GM04504 (cell line): ENCODE data around the gene DCAF11.

Experiments used
- DNase-seq: peaks from one replicate; pipeline ENCODE4 v3.0.0-alpha.2; 2012; ENCODE audit warnings: low read depth

The DCAF11 gene

DNA sequence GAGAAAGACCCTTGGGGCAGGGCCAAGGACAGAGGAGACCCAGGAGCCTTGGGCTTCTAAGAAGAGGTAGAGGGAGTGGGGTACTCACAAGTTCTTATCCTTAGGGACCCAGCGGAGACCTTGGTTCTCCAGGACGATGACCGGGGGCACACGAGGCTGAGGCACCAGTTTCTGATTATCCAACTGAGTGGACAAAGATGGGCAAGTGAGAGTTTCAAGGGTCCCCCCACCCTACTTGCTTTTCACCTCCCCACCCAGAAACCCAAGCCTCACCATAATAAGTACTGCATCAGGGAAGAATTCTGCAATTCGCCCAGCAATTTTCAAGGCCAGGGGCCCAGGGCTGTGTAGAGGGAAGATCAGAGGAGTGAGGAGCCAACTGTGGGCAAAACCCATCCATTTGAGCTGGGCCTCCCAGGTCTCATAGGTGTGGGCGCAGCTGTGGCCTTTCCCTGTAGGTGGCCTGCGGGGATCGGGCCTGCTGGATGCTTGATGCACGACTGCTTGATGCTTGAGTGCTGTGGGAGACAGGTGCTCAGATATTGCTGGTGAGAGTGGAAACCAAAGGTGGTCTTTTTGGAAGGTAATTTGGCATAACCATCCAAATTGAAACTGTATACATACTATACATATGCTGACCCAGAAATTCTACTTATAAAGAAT is 24.8 kb downstream of the DCAF11 start:
- no peak for DNase-seq

DNA sequence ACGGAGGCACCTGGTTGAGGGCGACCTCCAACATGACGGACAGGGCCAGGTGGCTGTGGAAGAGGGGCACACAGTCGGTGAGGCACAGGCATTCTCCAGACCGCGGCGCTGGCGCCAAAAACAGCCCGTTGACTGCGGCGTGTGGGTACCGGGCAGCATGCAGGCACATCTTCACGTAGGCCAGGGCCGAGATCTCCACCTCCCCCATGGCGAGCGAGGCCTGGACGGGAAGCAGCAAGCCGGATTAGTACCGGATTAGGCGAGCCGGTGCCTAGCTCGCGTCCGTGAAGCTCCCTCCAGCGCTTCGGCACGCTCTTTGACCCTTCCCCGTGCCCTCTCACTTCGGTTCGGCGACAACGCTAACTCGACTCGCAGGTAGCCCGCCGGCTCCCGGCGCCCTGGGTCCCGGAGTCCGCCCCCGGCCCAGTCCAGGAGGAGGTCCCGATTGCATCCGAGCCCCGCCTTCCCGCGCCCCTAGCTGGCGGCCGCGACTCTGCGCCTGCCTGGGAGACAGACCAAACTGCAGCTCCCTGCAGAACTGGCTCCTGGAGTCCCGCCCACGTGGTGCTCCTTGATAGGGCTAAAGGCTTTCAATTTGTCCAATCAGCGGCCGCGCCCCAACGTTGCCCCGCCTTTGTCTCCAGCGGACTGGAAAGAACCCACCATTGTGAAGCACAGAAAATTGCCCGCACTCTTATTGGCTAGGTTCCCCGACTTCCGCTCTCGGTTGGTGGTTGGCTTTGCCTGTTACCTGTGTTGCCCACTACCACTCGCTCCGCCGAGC is 26.7 kb downstream of the DCAF11 start, which contains the start of gene EMC9:
TSS of gene EMC9 (minus strand) at position 495 of the 784 bp plus-strand sequence. CDS start at position 208, 287 bp downstream.
- DNase-seq, result peak; percentile 97

DNA sequence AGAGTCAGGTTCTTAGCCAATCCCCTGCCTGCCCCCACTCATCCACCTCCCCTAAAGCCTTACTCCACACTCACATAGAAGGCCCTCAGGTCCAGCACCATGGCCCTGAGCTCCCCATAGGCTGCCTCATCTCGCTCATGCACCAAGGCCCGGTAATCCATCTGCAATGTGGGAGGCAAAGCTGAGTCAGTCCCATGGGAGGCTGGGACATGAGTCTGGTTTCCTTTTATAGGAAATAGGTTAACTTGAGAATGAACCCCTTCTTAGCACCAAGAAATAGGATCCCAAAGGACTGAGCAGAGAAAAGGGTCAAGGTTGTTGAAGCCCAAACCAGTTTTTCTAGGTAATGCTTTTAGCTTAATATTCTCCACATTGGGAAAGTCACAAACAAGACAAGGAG is 28.9 kb downstream of the DCAF11 start:
- no peak for DNase-seq

DNA sequence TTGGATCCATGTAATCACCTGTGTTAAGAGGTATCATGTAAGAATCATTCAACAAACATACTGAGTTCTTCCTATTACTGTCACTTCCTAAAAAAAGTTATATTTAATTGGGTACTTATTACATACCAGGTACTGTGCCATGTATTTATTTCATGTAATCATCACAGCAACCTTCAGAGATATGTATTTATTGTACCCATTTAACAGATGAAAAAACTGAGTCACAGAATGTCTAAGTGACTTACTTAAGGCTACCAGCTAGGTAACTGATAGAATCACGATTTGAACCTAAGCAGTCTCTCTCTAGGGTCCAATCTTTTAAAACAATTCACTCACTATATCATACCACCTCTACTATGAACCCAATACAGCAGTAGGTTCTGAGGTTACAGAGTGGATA is 29.9 kb downstream of the DCAF11 start:
- no peak for DNase-seq

DNA sequence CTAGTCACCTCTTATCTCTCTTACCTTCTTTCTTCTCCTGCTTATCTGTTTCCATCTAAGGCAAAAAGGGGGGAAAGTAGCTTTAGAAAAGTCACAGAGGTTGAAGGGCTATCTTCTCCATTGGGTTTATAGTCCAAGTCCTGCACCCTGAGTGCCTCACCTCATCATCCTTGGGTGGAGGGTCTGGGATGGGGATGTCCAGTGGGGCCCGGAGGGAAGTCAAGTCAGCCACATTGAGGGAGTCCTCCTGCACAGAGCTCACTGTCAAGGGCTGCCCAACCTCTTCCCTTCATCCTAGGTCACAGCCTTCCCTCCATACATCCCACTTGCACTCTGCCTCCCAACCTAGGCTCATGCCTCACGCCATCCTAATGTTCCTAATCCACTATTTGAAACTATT is 30.6 kb downstream of the DCAF11 start:
- DNase-seq, result no peak

DNA sequence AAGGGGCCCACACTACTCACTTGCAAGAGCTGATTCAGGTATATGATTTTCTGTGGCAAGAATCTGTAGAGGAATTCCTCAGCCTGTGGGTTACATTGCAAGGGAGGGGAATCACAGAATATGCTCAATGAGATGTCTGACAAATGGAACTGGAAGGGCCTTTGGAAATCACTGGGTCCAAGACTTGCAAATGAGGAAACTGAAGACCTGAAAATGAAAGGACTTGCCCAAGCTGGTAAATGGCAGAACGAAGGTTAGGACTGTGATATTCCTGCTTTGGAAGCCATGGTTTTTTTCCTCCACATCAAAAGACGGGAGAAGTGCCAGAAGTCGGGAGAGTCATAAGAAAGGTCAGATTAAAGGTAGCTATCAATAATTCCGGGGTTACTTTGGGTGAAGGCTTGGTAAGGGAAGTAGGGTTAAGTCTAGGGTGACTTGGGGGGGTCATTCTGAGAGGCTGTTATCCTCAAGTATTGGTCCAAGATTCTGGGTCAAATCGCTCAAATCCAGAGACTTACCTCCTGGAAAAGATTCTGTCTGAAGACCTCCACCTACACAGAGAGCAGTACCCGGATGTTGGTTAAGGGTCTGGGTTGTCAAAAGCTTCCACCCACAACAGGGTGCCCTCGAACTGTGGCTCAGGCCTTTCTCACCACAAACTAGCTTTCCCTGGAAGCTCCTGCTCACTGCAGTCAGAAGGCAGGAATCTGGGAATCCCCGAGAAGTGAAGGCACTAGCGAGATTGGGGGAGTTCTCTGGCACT is 31.3 kb downstream of the DCAF11 start:
- no peak for DNase-seq

DNA sequence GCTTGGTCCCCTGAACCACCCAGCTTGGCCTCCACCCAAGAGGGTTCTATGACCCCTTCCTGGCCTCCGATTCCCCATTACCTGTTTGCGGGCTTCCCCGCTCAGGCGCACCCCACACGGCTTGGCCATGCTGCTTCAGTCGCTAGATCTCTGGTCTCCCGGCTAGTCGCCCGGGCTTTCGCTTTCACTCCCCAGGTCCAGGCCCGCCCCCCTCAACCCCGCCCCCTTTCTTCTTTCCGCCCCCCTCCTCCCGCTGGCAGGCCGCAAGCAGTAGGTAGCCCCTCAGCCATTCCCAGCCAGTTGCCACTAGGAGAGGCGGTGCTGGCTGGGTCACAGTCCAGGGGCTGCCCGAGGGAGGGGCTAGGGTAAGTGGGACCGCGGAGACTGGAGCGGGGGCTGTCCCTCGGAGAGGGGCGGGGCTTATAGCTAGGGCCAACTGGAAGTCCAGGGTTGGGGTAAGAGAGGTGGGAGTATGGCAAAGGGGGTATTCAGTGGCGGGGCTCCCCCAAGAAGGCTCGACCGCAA is 31.9 kb downstream of the DCAF11 start, which contains the start of gene PSME2:
TSS of gene PSME2 (minus strand) at position 158 of the 525 bp plus-strand sequence. CDS start at position 129, 29 bp downstream.
- peak; percentile 89 for DNase-seq

DNA sequence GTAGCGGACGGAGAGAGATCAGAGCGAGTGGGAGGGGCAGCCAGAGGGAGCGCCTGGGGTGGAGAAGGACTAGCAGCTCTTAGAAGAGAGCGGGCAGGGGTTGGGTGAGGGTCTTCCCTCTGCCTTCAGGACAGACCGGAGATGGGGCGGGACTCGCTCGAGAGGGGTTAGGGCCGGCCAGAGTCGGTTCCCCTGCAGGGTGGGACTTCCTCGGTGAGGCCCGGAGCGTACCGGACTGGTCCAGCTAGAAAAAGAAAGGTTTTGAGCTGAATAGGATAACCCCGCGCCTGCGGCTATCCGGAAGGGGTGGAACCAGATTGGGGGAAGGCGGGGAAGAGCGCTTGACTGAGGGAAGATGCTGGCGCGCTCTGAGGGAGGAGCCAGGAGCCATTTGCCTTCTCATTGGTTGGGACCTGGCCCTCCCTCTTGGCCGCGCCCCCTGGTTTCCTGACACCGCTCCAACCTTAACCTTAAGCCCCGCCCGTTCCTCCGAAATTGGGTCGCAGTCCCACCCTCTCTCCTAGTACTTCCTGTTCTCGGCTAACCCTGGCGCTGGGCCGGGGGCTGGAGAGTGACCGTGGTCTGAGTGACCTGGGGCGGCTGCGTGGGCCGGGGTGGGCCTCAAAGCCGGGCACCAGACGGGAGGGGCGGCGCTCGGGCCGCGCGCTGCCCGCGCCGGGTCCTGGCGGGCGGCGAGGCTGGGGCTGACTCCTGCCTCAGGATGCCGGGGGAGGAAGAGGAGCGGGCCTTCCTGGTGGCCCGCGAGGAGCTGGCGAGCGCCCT is 32.6 kb downstream of the DCAF11 start, which contains the start of gene RNF31:
TSS of gene RNF31 (plus strand) at position 521 of the 783 bp plus-strand sequence. CDS start at position 722, 201 bp downstream.
- peak; percentile 97 for DNase-seq

DNA sequence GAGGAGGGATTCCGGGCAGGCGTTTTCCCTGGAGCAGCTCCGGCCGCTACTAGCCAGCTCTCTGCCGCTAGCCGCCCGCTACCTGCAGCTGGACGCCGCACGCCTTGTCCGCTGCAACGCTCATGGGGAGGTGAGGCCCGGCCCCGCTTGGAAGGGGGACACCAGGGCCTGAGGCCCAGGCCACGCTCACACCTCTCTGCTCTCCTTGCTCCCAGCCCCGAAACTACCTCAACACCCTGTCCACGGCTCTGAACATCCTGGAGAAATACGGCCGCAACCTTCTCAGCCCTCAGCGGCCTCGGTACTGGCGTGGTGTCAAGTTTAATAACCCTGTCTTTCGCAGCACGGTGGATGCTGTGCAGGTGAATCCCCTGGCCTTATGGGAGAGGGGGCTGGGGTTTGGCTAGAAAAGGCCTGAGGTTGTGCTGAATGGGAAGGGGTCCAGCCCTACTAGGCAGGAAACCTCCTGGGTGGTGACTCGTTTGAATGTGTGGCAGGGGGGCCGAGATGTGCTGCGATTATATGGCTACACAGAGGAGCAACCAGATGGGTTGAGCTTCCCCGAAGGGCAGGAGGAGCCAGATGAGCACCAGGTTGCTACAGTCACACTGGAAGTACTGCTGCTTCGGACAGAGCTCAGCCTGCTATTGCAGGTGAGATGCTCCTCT is 33.3 kb downstream of the DCAF11 start:
- DNase-seq, result no peak

DNA sequence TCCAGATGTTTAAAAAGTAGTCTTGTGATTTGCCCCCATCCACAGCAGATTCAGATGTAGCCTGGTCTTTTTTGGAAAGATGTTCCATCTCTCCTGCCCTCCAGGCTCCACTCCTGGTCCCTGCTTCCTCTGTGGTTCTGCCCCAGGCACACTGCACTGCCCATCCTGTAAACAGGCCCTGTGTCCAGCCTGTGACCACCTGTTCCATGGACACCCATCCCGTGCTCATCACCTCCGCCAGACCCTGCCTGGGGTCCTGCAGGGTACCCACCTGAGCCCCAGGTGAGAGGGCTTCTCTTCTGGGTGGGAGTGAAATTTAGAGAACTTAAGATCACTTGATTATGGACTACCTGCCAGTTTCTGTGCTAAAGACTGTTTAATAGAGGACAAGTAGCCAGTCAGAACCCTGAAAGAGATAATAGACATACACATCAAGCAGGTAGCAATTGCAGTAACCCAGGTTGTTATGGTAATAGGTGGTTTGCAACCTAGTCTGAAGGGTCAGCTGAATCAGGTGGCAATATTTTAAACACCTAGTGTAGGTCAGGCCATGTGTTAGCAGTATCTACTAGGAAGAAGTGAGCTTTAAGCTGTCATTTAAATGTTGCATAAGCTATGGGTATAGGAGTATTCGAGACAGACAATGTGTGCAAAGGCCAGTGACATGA is 34.9 kb downstream of the DCAF11 start:
- DNase-seq, result no peak

DNA sequence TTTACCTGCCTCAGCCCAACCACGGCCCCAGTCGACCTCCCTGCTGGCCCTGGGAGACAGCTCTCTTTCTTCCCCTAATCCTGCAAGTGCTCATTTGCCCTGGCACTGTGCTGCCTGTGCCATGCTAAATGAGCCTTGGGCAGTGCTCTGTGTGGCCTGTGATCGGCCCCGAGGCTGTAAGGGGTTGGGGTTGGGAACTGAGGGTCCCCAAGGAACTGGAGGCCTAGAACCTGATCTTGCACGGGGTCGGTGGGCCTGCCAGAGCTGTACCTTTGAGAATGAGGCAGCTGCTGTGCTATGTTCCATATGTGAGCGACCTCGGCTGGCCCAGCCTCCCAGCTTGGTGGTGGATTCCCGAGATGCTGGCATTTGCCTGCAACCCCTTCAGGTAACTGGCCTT is 35.5 kb downstream of the DCAF11 start:
- no peak for DNase-seq

DNA sequence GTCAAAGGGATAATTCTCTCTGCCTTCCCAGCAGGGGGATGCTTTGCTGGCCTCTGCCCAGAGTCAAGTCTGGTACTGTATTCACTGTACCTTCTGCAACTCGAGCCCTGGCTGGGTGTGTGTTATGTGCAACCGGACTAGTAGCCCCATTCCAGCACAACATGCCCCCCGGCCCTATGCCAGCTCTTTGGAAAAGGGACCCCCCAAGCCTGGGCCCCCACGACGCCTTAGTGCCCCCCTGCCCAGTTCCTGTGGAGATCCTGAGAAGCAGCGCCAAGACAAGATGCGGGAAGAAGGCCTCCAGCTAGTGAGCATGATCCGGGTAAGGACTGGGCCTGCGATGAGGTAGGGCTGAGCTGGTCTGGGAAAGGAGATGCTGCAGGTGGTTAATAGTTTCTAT is 36.0 kb downstream of the DCAF11 start:
- DNase-seq, result no peak

DNA sequence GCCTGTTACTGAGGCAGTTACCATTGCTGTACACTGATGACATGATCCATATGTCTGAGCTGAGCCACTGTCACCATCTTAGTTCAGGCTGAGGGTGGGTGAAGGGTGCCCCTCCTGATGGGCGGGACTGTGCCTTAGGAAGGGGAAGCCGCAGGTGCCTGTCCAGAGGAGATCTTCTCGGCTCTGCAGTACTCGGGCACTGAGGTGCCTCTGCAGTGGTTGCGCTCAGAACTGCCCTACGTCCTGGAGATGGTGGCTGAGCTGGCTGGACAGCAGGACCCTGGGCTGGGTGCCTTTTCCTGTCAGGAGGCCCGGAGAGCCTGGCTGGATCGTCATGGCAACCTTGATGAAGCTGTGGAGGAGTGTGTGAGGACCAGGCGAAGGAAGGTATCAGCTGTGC is 36.4 kb downstream of the DCAF11 start:
- DNase-seq, result no peak

DNA sequence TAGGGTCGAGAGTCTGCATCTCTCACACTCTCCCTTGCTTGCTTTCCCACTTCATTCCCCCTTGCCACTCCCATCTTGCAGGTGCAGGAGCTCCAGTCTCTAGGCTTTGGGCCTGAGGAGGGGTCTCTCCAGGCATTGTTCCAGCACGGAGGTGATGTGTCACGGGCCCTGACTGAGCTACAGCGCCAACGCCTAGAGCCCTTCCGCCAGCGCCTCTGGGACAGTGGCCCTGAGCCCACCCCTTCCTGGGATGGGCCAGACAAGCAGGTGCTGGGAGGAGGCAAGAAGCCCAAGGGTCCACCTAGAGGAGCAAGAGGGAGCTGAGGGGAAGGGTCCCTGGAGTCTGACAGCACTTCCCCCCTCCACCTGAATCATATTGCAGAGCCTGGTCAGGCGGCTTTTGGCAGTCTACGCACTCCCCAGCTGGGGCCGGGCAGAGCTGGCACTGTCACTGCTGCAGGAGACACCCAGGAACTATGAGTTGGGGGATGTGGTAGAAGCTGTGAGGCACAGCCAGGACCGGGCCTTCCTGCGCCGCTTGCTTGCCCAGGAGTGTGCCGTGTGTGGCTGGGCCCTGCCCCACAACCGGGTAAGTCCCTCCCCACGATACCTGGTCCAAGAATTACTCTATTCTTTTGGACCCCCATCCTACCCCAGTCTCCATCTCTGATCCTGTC is 37.0 kb downstream of the DCAF11 start:
- DNase-seq, result no peak

DNA sequence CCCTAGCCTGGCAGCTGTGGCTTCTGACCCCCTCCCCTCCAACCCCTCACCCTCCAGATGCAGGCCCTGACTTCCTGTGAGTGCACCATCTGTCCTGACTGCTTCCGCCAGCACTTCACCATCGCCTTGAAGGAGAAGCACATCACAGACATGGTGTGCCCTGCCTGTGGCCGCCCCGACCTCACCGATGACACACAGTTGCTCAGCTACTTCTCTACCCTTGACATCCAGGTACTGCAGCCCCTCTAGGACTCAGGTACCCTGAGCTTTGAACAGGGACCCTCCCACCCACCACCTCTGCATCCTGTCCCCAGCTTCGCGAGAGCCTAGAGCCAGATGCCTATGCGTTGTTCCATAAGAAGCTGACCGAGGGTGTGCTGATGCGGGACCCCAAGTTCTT is 40.5 kb downstream of the DCAF11 start:
- DNase-seq, result no peak

DNA sequence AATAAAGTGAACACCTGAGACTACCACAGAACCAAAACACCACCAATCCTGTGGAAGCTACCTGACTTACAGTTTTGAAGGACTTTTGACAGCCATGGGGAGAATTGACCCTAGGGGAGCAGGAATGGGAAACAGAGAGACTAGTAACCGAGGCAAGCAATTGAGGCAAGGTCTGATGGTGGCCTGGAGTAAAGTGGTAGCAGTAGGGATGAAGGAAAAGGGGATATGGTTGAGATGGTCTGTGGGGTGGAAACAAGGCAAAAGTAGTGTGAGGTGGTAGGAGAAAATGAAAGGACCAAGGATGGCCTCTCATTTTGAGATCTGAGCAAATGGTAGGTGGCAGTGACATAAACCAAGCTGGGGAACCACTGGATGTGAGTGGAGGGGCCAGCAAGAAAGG is 42.3 kb downstream of the DCAF11 start:
- DNase-seq, result no peak

DNA sequence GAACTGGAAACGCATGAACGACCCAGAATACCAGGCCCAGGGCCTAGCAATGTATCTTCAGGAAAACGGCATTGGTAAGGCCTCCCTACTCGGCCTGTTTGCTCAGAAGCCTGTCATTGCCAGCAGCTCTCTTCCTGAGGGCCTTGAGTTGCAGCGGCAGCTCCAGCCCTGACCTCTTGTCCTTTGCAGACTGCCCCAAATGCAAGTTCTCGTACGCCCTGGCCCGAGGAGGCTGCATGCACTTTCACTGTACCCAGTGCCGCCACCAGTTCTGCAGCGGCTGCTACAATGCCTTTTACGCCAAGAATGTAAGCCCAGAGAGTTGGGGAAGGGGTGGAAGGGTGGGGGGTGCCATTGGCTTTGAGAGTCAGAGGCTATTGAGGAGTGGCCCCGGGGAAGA is 42.8 kb downstream of the DCAF11 start:
- DNase-seq, result no peak

DNA sequence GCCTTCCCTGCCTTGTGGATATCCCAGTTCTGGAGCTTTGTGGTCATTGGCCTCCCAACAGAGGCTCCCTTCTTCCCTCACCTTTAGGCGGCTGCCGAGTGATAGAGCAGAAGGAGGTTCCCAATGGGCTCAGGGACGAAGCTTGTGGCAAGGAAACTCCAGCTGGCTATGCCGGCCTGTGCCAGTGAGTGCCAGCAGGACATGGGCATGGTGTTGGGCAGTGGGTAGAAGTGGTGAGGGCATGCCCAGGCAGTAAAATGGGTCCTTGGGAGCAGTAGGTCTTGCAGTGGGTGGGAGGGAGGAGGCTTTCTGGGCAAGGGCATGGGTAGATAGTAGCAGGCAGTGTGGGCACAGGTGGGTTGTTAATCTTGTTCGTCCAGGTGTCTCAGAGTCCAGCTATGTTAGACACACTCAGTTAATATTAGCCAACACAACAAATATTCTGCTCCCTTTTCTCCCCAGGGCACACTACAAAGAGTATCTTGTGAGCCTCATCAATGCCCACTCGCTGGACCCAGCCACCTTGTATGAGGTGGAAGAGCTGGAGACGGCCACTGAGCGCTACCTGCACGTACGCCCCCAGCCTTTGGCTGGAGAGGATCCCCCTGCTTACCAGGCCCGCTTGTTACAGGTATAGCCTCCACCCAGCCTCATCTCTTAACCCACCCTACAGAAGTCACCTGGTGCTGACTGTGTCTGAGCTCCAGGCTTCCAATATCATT is 45.4 kb downstream of the DCAF11 start:
- no peak for DNase-seq

DNA sequence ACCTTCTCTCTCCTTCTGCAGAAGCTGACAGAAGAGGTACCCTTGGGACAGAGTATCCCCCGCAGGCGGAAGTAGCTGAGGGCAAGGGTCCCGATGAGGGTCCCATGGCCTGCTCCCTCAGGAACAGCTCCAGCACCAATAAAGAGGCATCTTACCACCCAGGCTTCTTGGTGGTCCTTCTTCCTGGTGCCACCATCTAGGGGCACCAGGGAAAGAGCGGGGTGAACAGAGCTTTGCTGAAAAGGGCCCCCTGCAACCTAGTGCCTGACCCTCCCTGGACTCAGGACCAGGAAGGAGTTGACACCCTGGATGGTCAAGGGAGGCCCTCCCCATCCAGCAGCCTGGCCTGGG is 45.9 kb downstream of the DCAF11 start:
- no peak for DNase-seq
